ENCODE measurements around the gene MGAT5.

Gene MGAT5

GRCh38 chr2:134406311-134406710, 152.4 kb downstream of the MGAT5 start:
- DNase-seq (ENCODE audit: low read depth), result no peak
- no peak overlapping the region for H3K4me3 ChIP-seq (ENCODE audit: low read depth, low read length)
- TF ChIP-seq MAX (IDR thresholded peaks at IDR 0.05; ENCODE audit: low read depth, low read length) (no peak), CTCF (IDR thresholded peaks at IDR 0.05; ENCODE audit: low read depth, low read length) (no peak), MYC (IDR thresholded peaks at IDR 0.05; ENCODE audit: low read depth, low read length) (no peak)

- DNase-seq (ENCODE audit: low read depth), result no peak
- H3K4me3 ChIP-seq (ENCODE audit: low read depth, low read length), result no peak overlapping the region
- TF ChIP-seq CTCF (IDR thresholded peaks at IDR 0.05; ENCODE audit: low read depth, low read length), result no peak
- TF ChIP-seq POLR2A (IDR thresholded peaks at IDR 0.05; ENCODE audit: extremely low read depth, insufficient read length), result no peak
- no peak for TF ChIP-seq MAX (IDR thresholded peaks at IDR 0.05; ENCODE audit: low read depth, low read length)
- no peak for TF ChIP-seq MYC (IDR thresholded peaks at IDR 0.05; ENCODE audit: low read depth, low read length)
Observed at GRCh38 chr2:134406736-134407135, 152.9 kb downstream of the MGAT5 start.

GRCh38 chr2:134407154-134407890, 153.4 kb downstream of the MGAT5 start:
- DNase-seq (ENCODE audit: low read depth), result no peak
- H3K4me3 ChIP-seq (ENCODE audit: low read depth, low read length), result no peak overlapping the region
- TF ChIP-seq CTCF (IDR thresholded peaks at IDR 0.05; ENCODE audit: low read depth, low read length) (no peak), POLR2A (IDR thresholded peaks at IDR 0.05; ENCODE audit: extremely low read depth, insufficient read length) (no peak), MYC (IDR thresholded peaks at IDR 0.05; ENCODE audit: low read depth, low read length) (no peak), MAX (IDR thresholded peaks at IDR 0.05; ENCODE audit: low read depth, low read length) (no peak)

- TF ChIP-seq MYC (IDR thresholded peaks at IDR 0.05; ENCODE audit: low read depth, low read length), result no peak
- TF ChIP-seq MAX (IDR thresholded peaks at IDR 0.05; ENCODE audit: low read depth, low read length), result no peak
- TF ChIP-seq CTCF (IDR thresholded peaks at IDR 0.05; ENCODE audit: low read depth, low read length), result no peak
- TF ChIP-seq POLR2A (IDR thresholded peaks at IDR 0.05; ENCODE audit: extremely low read depth, insufficient read length), result no peak
- no peak for DNase-seq (ENCODE audit: low read depth)
- no peak overlapping the region for H3K4me3 ChIP-seq (ENCODE audit: low read depth, low read length)
Observed at GRCh38 chr2:134408386-134408785, 154.5 kb downstream of the MGAT5 start.

GRCh38 chr2:134408791-134409190, 154.9 kb downstream of the MGAT5 start:
- H3K4me3 ChIP-seq (ENCODE audit: low read depth, low read length), result no peak overlapping the region
- DNase-seq (ENCODE audit: low read depth), result no peak
- TF ChIP-seq MAX (IDR thresholded peaks at IDR 0.05; ENCODE audit: low read depth, low read length) (no peak), MYC (IDR thresholded peaks at IDR 0.05; ENCODE audit: low read depth, low read length) (no peak), CTCF (IDR thresholded peaks at IDR 0.05; ENCODE audit: low read depth, low read length) (no peak), POLR2A (IDR thresholded peaks at IDR 0.05; ENCODE audit: extremely low read depth, insufficient read length) (no peak)

All from NB4 (cell line).